GM12878 (cell line): ENCODE results near the gene TATDN2.

ENCODE experiments used
- CTCF ChIP-seq, 3 experiments: IDR thresholded peaks in 2 of 3; conservative IDR thresholded peaks in 1 of 3; 2 replicates each; pipeline ENCODE4 v1.5.1; 2011; ENCODE audit warnings: low read depth in 3 of 3, low read length in 3 of 3, mild to moderate bottlenecking in 3 of 3, control low read depth in 2 of 3, moderate library complexity in 2 of 3, inconsistent platforms in 1 of 3, mixed read lengths in 1 of 3; ENCODE audit not compliant: control insufficient read depth in 2 of 3, insufficient read depth in 1 of 3; ENCODE audit errors: extremely low read depth in 1 of 3
- EP300 ChIP-seq, 2 experiments: fragments of 150-350 bp in 1 of 2; IDR thresholded peaks; 2 replicates each; pipeline ENCODE4 v1.6.1; 2011 to 2012; ENCODE audit warnings: low read depth in 2 of 2, low read length in 2 of 2, borderline replicate concordance in 1 of 2, improper control_type of control experiment in 1 of 2, inconsistent platforms in 1 of 2; ENCODE audit not compliant: control insufficient read depth in 1 of 2
- IKZF1 ChIP-seq: fragments of 450-650 bp; conservative IDR thresholded peaks from 2 replicates; pipeline ENCODE4 v1.6.1; 2017; ENCODE audit warnings: antibody characterized with exemption, mild to moderate bottlenecking
- MYB ChIP-seq: fragments of 150-350 bp; IDR thresholded peaks from 2 replicates; pipeline ENCODE4 v1.6.1; 2014; ENCODE audit warnings: mild to moderate bottlenecking, low read depth, low read length, borderline replicate concordance
- NFYB ChIP-seq: IDR thresholded peaks from 2 replicates; pipeline ENCODE4 v1.6.1; 2011; ENCODE audit warnings: low read depth, mild to moderate bottlenecking, low read length, improper control_type of control experiment, moderate library complexity; ENCODE audit not compliant: insufficient read depth
- POLR2A ChIP-seq: IDR thresholded peaks from 2 replicates; pipeline ENCODE4 v1.6.1; 2011; ENCODE audit warnings: low read depth, mild to moderate bottlenecking, low read length
- POLR2AphosphoS5 ChIP-seq: IDR thresholded peaks from 2 replicates; pipeline ENCODE4 v1.6.1; 2011; ENCODE audit warnings: mild to moderate bottlenecking, low read length, inconsistent platforms
- SMC3 ChIP-seq: IDR thresholded peaks from 2 replicates; pipeline ENCODE4 v1.6.1; 2011; ENCODE audit warnings: low read length, improper control_type of control experiment, borderline replicate concordance
- TCF7 ChIP-seq: IDR thresholded peaks from 2 replicates; pipeline ENCODE4 v1.6.1; 2014; ENCODE audit warnings: antibody characterized with exemption, borderline replicate concordance
- TF ChIP-seq, protein P1 (sequence below): IDR thresholded peaks from 2 replicates; pipeline ENCODE4 v1.6.1; 2012; ENCODE audit warnings: mild to moderate bottlenecking, low read depth, low read length

- TF ChIP-seq EP300 (IDR thresholded peaks at IDR 0.05; ENCODE audit: borderline replicate concordance in 1 of 2, control insufficient read depth in 1 of 2, low read depth in 2 of 2, low read length in 2 of 2) (no peak), SMC3 (no peak), NFYB (no peak), MYB (no peak), POLR2A (no peak), TCF7 (no peak), POLR2AphosphoS5 (no peak), IKZF1 (no peak), CTCF (IDR thresholded peaks at IDR 0.05 in 2 of 3, conservative IDR thresholded peaks at IDR 0.05 in 1 of 3; ENCODE audit: control insufficient read depth in 2 of 3, extremely low read depth in 1 of 3, insufficient read depth in 1 of 3, low read depth in 3 of 3, low read length in 3 of 3) (no peak)
- TF ChIP-seq, protein P1, sequence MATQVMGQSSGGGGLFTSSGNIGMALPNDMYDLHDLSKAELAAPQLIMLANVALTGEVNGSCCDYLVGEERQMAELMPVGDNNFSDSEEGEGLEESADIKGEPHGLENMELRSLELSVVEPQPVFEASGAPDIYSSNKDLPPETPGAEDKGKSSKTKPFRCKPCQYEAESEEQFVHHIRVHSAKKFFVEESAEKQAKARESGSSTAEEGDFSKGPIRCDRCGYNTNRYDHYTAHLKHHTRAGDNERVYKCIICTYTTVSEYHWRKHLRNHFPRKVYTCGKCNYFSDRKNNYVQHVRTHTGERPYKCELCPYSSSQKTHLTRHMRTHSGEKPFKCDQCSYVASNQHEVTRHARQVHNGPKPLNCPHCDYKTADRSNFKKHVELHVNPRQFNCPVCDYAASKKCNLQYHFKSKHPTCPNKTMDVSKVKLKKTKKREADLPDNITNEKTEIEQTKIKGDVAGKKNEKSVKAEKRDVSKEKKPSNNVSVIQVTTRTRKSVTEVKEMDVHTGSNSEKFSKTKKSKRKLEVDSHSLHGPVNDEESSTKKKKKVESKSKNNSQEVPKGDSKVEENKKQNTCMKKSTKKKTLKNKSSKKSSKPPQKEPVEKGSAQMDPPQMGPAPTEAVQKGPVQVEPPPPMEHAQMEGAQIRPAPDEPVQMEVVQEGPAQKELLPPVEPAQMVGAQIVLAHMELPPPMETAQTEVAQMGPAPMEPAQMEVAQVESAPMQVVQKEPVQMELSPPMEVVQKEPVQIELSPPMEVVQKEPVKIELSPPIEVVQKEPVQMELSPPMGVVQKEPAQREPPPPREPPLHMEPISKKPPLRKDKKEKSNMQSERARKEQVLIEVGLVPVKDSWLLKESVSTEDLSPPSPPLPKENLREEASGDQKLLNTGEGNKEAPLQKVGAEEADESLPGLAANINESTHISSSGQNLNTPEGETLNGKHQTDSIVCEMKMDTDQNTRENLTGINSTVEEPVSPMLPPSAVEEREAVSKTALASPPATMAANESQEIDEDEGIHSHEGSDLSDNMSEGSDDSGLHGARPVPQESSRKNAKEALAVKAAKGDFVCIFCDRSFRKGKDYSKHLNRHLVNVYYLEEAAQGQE, result no peak
Measured at GRCh38 chr3:10327592-10327991, 79.3 kb downstream of the TATDN2 start.
